ENCODE measurements around the gene MED13L. TPM values are rescaled to one million over a fixed set of nuclear protein-coding genes. Genes with fewer than 3 reads are reported as not detected.
"Not testable (repeated sequence)": the region's sequence is repeated elsewhere in the genome, so short reads cannot be mapped to it uniquely, and the experiment has no call there.

Gene MED13L
- total and polyA plus RNA-seq, 12 donors, result 8.8 to 106 (median 73.8) TPM

DNA sequence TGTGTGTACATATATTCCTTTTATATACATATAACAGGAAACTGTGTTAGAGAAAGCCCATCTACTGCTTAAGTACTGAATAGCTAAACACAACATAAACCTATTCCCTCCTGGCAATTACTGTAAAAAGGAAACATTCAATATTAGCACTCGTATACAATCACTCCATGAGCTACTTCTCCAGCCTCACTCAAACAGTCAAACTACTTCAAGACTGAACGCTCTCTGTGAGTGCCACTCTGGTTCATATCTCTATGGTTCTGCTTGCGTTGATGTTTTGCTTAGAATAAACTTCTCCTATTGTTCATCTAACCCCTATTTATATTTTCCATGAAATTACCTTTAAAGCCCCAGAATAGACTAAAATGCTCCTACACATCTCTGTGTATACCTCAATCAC lies 243.7 kb downstream of the MED13L start:
- Histone ChIP-seq H3K9me3 (replicated peaks in 1 of 3) (no peaks in the 10 kb centered on the region), H3K27me3 (no peaks in the 10 kb centered on the region), H3K4me3 (no peak overlapping the region), H3K36me3 (replicated peaks in 1 of 2) (no peaks in the 10 kb centered on the region), H3K4me1 (replicated peaks in 1 of 2) (no peaks in the 10 kb centered on the region), H3K27ac (no peak overlapping the region)
- intact Hi-C loops (cut with DNase I), result no loop called here
- TF ChIP-seq, protein P1, sequence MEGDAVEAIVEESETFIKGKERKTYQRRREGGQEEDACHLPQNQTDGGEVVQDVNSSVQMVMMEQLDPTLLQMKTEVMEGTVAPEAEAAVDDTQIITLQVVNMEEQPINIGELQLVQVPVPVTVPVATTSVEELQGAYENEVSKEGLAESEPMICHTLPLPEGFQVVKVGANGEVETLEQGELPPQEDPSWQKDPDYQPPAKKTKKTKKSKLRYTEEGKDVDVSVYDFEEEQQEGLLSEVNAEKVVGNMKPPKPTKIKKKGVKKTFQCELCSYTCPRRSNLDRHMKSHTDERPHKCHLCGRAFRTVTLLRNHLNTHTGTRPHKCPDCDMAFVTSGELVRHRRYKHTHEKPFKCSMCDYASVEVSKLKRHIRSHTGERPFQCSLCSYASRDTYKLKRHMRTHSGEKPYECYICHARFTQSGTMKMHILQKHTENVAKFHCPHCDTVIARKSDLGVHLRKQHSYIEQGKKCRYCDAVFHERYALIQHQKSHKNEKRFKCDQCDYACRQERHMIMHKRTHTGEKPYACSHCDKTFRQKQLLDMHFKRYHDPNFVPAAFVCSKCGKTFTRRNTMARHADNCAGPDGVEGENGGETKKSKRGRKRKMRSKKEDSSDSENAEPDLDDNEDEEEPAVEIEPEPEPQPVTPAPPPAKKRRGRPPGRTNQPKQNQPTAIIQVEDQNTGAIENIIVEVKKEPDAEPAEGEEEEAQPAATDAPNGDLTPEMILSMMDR (IDR thresholded peaks at IDR 0.05), result no peak
- no peak for TF ChIP-seq POLR2A (IDR thresholded peaks at IDR 0.05)
- no peak for DNase-seq
- 91 to 95% (median 93%) methylated on average over 3 of the region's 3 CpGs for WGBS, 4 donors

DNA sequence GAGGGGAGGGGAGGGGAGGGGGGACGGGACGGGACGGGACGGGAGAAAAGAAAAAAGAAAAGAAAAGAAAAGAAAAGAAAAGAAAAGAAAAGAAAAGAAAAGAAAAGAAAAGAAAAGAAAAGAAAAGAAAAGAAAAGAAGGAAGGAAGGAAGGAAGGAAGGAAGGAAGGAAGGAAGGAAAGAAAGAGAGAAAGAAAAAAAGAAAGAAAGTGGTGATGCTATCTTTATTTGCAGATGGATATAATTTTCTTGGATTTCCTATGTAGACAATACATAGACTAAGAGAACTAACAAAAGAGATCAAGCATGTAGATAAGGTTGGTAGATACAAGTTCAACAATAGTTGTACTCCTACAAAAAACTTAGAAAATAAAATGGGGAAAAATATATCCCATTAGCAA lies 245.9 kb downstream of the MED13L start:
- DNase-seq; H3K36me3 ChIP-seq (replicated peaks in 1 of 2); intact Hi-C loops (cut with DNase I); H3K27ac ChIP-seq; H3K4me3 ChIP-seq; H3K4me1 ChIP-seq (replicated peaks in 1 of 2); H3K9me3 ChIP-seq (replicated peaks in 1 of 3); H3K27me3 ChIP-seq: not testable (repeated sequence)
- 97 to 100% (median 99%) methylated on average over 4 of the region's 4 CpGs for WGBS, 4 donors

DNA sequence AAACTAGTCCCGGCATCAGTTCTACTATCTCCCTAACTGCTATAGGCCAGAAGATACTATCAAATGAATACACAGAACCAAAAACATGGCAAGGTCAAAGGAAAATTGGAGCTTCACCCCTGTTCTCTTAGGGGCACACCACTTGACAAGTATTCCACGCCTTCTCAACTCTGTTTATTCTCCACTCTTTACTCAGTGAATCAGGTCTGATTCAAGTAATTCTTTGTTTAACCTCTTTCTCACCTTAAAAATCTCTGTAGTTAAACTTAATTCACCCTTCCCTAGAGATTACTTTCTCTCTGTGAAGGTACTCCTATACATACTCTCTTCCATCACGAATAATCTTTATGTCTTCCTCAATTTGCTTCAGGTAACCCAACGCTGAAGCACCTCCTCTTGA lies 248.9 kb downstream of the MED13L start:
- H3K4me3 ChIP-seq, result no peak overlapping the region
- H3K4me1 ChIP-seq (replicated peaks in 1 of 2), result no peaks in the 10 kb centered on the region
- H3K9me3 ChIP-seq (replicated peaks in 1 of 3), result no peaks in the 10 kb centered on the region
- WGBS, 4 donors, result 96 to 98% (median 96%) methylated on average over 4 of the region's 4 CpGs
- H3K27ac ChIP-seq, result no peak overlapping the region
- no peaks in the 10 kb centered on the region for H3K27me3 ChIP-seq
- H3K36me3 ChIP-seq (replicated peaks in 1 of 2), result no peaks in the 10 kb centered on the region
- TF ChIP-seq, protein P1 (IDR thresholded peaks at IDR 0.05), result no peak
- no peak for TF ChIP-seq POLR2A (IDR thresholded peaks at IDR 0.05)
- intact Hi-C loops (cut with DNase I), result no loop called here
- no peak for DNase-seq

- TF ChIP-seq, protein P1 (IDR thresholded peaks at IDR 0.05), result no peak
- no peak overlapping the region for H3K4me3 ChIP-seq
- H3K36me3 ChIP-seq (replicated peaks in 1 of 2), result no peaks in the 10 kb centered on the region
- H3K27me3 ChIP-seq, result no peaks in the 10 kb centered on the region
- no peaks in the 10 kb centered on the region for H3K9me3 ChIP-seq (replicated peaks in 1 of 3)
- intact Hi-C loops (cut with DNase I), result no loop called here
- no peak overlapping the region for H3K27ac ChIP-seq
- H3K4me1 ChIP-seq (replicated peaks in 1 of 2), result no peaks in the 10 kb centered on the region
- no peak for DNase-seq
- WGBS, 4 donors, result 83 to 98% (median 97%) methylated on average over 4 of the region's 4 CpGs
Observed at GRCh38 chr12:116027551-116027821, 250.0 kb downstream of the MED13L start.

- no peak for DNase-seq
Observed at GRCh38 chr12:116026768-116027550, 250.5 kb downstream of the MED13L start.

More at GRCh38 chr12:116026768-116027550, 250.5 kb downstream of the MED13L start:
- H3K27ac ChIP-seq, result no peak overlapping the region
- no peaks in the 10 kb centered on the region for H3K27me3 ChIP-seq
- WGBS, 4 donors, result 83 to 91% (median 85%) methylated on average over 7 of the region's 7 CpGs
- H3K4me1 ChIP-seq (replicated peaks in 1 of 2), result no peaks in the 10 kb centered on the region
- TF ChIP-seq POLR2A (IDR thresholded peaks at IDR 0.05), result no peak
- TF ChIP-seq, protein P1 (IDR thresholded peaks at IDR 0.05), result no peak
- H3K36me3 ChIP-seq (replicated peaks in 1 of 2), result no peaks in the 10 kb centered on the region
- no peak overlapping the region for H3K4me3 ChIP-seq
- intact Hi-C loops (cut with DNase I), result no loop called here
- no peaks in the 10 kb centered on the region for H3K9me3 ChIP-seq (replicated peaks in 1 of 3)
